Measurements from ENCODE around the gene CDH22.

DNA sequence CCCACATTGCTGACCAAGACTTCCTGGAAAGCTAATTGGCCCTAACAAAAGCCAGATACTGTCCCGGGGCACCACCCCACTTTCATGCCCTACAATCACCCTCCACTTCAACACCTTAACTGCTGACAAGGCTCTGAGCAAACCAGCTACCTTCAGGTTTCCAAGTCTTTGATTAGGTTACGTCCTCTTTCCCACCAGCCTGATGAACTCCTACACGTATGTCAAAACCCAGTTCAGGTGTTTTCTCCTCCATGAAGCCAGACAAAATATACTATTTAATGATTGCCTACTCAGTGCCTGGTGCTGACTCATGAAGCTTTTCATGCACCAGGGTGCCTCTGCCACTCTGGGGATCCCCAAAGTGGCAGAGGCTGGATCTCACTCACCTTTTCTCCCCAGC, 58.6 kb downstream of the CDH22 start:
- TF ChIP-seq, protein P1, sequence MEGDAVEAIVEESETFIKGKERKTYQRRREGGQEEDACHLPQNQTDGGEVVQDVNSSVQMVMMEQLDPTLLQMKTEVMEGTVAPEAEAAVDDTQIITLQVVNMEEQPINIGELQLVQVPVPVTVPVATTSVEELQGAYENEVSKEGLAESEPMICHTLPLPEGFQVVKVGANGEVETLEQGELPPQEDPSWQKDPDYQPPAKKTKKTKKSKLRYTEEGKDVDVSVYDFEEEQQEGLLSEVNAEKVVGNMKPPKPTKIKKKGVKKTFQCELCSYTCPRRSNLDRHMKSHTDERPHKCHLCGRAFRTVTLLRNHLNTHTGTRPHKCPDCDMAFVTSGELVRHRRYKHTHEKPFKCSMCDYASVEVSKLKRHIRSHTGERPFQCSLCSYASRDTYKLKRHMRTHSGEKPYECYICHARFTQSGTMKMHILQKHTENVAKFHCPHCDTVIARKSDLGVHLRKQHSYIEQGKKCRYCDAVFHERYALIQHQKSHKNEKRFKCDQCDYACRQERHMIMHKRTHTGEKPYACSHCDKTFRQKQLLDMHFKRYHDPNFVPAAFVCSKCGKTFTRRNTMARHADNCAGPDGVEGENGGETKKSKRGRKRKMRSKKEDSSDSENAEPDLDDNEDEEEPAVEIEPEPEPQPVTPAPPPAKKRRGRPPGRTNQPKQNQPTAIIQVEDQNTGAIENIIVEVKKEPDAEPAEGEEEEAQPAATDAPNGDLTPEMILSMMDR (conservative IDR thresholded peaks at IDR 0.05; ENCODE audit: low read depth, low read length): no peak
- no peak for TF ChIP-seq EZH2 (IDR thresholded peaks at IDR 0.05; ENCODE audit: borderline replicate concordance, low read depth, low read length, poor library complexity, severe bottlenecking)

All from A673 (cell line).